H9 (cell line): ENCODE data around the gene NPAS2. TPM values are rescaled to one million over a fixed set of nuclear protein-coding genes. Genes with fewer than 3 reads are reported as not detected.

Experiments
- DNase-seq: peaks from one replicate; pipeline ENCODE4 v3.0.0-alpha.2; 2017
- H2AFZ ChIP-seq: one replicate; pipeline ENCODE4 v1.6.1; 2013; ENCODE audit warnings: mild to moderate bottlenecking, low read length, control low read depth, moderate library complexity
- H2AK5ac ChIP-seq: 2 replicates; pipeline ENCODE4 v1.6.1; 2013; ENCODE audit warnings: low read length, control low read depth, mixed read lengths; ENCODE audit not compliant: insufficient read length
- H2BK120ac ChIP-seq: one replicate; pipeline ENCODE4 v1.6.1; 2013; ENCODE audit warnings: low read depth, mild to moderate bottlenecking, low read length, control low read depth, inconsistent platforms; ENCODE audit not compliant: poor library complexity, severe bottlenecking
- H2BK12ac ChIP-seq: 2 replicates; pipeline ENCODE4 v1.6.1; 2013; ENCODE audit warnings: low read length, control low read depth, mixed read lengths, low read depth; ENCODE audit not compliant: insufficient read length
- H2BK15ac ChIP-seq: 2 replicates; pipeline ENCODE4 v1.6.1; 2013; ENCODE audit warnings: low read depth, low read length, control low read depth
- H2BK20ac ChIP-seq: one replicate; pipeline ENCODE4 v1.6.1; 2013; ENCODE audit warnings: low read depth, mild to moderate bottlenecking, low read length, control low read depth, inconsistent platforms; ENCODE audit not compliant: poor library complexity, severe bottlenecking
- H2BK5ac ChIP-seq: 2 replicates; pipeline ENCODE4 v1.6.1; 2013; ENCODE audit warnings: low read length, control low read depth, mixed read lengths; ENCODE audit not compliant: insufficient read length
- H3K14ac ChIP-seq: 2 replicates; pipeline ENCODE4 v1.6.1; 2013; ENCODE audit warnings: low read length, control low read depth; ENCODE audit not compliant: insufficient read depth
- H3K18ac ChIP-seq: 2 replicates; pipeline ENCODE4 v1.6.1; 2013; ENCODE audit warnings: low read depth, mild to moderate bottlenecking, mixed read lengths, low read length, control low read depth; ENCODE audit not compliant: insufficient read length
- H3K23ac ChIP-seq: 2 replicates; pipeline ENCODE4 v1.6.1; 2013; ENCODE audit warnings: low read length, control low read depth, mixed read lengths, low read depth; ENCODE audit not compliant: insufficient read length
- H3K23me2 ChIP-seq: 2 replicates; pipeline ENCODE4 v1.6.1; 2013; ENCODE audit warnings: low read depth, mild to moderate bottlenecking, mixed read lengths, low read length, control low read depth; ENCODE audit not compliant: insufficient read length, poor library complexity, severe bottlenecking
- H3K27ac ChIP-seq: 2 replicates; pipeline ENCODE4 v1.5.1; 2013; ENCODE audit warnings: low read length, control low read depth, mixed read lengths, low read depth; ENCODE audit not compliant: insufficient read length
- H3K27me3 ChIP-seq: 2 replicates; pipeline ENCODE4 v1.6.1; 2013; ENCODE audit warnings: low read length, control low read depth, inconsistent platforms; ENCODE audit not compliant: insufficient read depth
- H3K4ac ChIP-seq: 2 replicates; pipeline ENCODE4 v1.6.1; 2013; ENCODE audit warnings: low read depth, mild to moderate bottlenecking, control low read depth, inconsistent platforms, low read length, moderate library complexity
- H3K4me1 ChIP-seq: 2 replicates; pipeline ENCODE4 v1.6.1; 2013; ENCODE audit warnings: low read length, control low read depth, inconsistent platforms; ENCODE audit not compliant: insufficient read depth
- H3K4me2 ChIP-seq: 2 replicates; pipeline ENCODE4 v1.6.1; 2013; ENCODE audit warnings: low read length, control low read depth, mixed read lengths; ENCODE audit not compliant: insufficient read length, insufficient read depth
- H3K56ac ChIP-seq: 2 replicates; pipeline ENCODE4 v1.6.1; 2013; ENCODE audit warnings: low read depth, mild to moderate bottlenecking, mixed read lengths, low read length, control low read depth; ENCODE audit not compliant: insufficient read length
- H3K79me1 ChIP-seq: 2 replicates; pipeline ENCODE4 v1.6.1; 2013; ENCODE audit warnings: low read depth, mild to moderate bottlenecking, moderate library complexity, low read length, control low read depth, inconsistent platforms; ENCODE audit not compliant: insufficient read depth, poor library complexity, severe bottlenecking
- H3K79me2 ChIP-seq: 2 replicates; pipeline ENCODE4 v1.6.1; 2013; ENCODE audit warnings: low read length, control low read depth, inconsistent platforms; ENCODE audit not compliant: insufficient read depth
- H3K9ac ChIP-seq: 2 replicates; pipeline ENCODE4 v1.6.1; 2013; ENCODE audit warnings: low read length, control low read depth, mixed read lengths; ENCODE audit not compliant: insufficient read length; ENCODE audit errors: extremely low read depth
- H3K9me3 ChIP-seq: one replicate; pipeline ENCODE4 v1.6.1; 2013; ENCODE audit warnings: low read depth, low read length, inconsistent platforms; ENCODE audit not compliant: control insufficient read depth
- H3T11ph ChIP-seq: one replicate; pipeline ENCODE4 v1.6.1; 2013; ENCODE audit warnings: mild to moderate bottlenecking, low read length, control low read depth, inconsistent platforms
- H4K20me1 ChIP-seq: one replicate; pipeline ENCODE4 v1.6.1; 2013; ENCODE audit not compliant: control insufficient read depth, insufficient read length, insufficient read depth
- H4K5ac ChIP-seq: 2 replicates; pipeline ENCODE4 v1.6.1; 2013; ENCODE audit warnings: low read depth, mild to moderate bottlenecking, mixed read lengths, low read length, control low read depth; ENCODE audit not compliant: insufficient read length
- H4K8ac ChIP-seq: replicated peaks from 2 replicates; pipeline ENCODE4 v1.6.1; 2013; ENCODE audit warnings: low read length, control low read depth, mixed read lengths, low read depth; ENCODE audit not compliant: insufficient read length
- H4K91ac ChIP-seq: 2 replicates; pipeline ENCODE4 v1.6.1; 2013; ENCODE audit warnings: low read depth, mild to moderate bottlenecking, moderate library complexity, mixed read lengths, low read length, control low read depth; ENCODE audit not compliant: insufficient read length
- H3K27ac Mint-ChIP-seq, 3 experiments: 2 replicates in 2 of 3; 3 replicates in 1 of 3; pipeline ENCODE4 v1.8.0; 2020 to 2021; ENCODE audit warnings: mixed read lengths in 3 of 3, mild to moderate bottlenecking in 1 of 3, moderate library complexity in 1 of 3
- H3K27me3 Mint-ChIP-seq: 2 replicates; pipeline ENCODE4 v1.8.0; 2021; ENCODE audit warnings: low read depth, mild to moderate bottlenecking, moderate library complexity, mixed read lengths
- H3K36me3 Mint-ChIP-seq, 3 experiments: 2 replicates in 2 of 3; 3 replicates in 1 of 3; pipeline ENCODE4 v1.8.0; 2020 to 2021; ENCODE audit warnings: low read depth in 3 of 3, mixed read lengths in 3 of 3; ENCODE audit not compliant: insufficient read depth in 1 of 3
- H3K4me1 Mint-ChIP-seq, 2 experiments: 2 replicates each; pipeline ENCODE4 v1.8.0; 2020; ENCODE audit warnings: mixed read lengths in 2 of 2
- H3K4me3 Mint-ChIP-seq, 2 experiments: 2 replicates in 1 of 2; 3 replicates in 1 of 2; pipeline ENCODE4 v1.8.0; 2020 to 2021; ENCODE audit warnings: mild to moderate bottlenecking in 2 of 2, mixed read lengths in 2 of 2, moderate library complexity in 1 of 2
- H3K9me3 Mint-ChIP-seq, 2 experiments: 2 replicates in 1 of 2; 3 replicates in 1 of 2; pipeline ENCODE4 v1.8.0; 2020; ENCODE audit warnings: mild to moderate bottlenecking in 2 of 2, mixed read lengths in 2 of 2, moderate library complexity in 1 of 2
- CTCF ChIP-seq: fragments of 200-600 bp; sonication (generic); conservative IDR thresholded peaks from 3 replicates; pipeline ENCODE4 v1.8.0; 2021; ENCODE audit warnings: antibody characterized with exemption, mild to moderate bottlenecking
- total RNA-seq: library from RNA; stranded (reverse); gene quantifications from 2 replicates; pipeline ENCODE4 v1.2.1, GENCODE V29; 2021

The NPAS2 gene
- total RNA-seq, 1 experiment from 2014 or later: 1.3 TPM

- Histone ChIP-seq H3K9me3 (no peaks in the 10 kb centered on the region), H2BK120ac (no peak overlapping the region), H2BK5ac (no peak overlapping the region), H3T11ph (no peak overlapping the region), H2BK15ac (no peak overlapping the region), H3K23ac (no peak overlapping the region), H4K20me1 (no peaks in the 10 kb centered on the region), H2AFZ (no peak overlapping the region), H3K27me3 (no peaks in the 10 kb centered on the region), H3K56ac (no peak overlapping the region), H2BK20ac (no peak overlapping the region), H3K14ac (no peak overlapping the region), H2AK5ac (no peak overlapping the region), H3K23me2 (no peaks in the 10 kb centered on the region), H3K79me2 (no peaks in the 10 kb centered on the region), H4K8ac (no peak overlapping the region), H3K79me1 (no peaks in the 10 kb centered on the region), H3K9ac (no peak overlapping the region), H3K4me1 (no peaks in the 10 kb centered on the region), H2BK12ac (no peak overlapping the region), H3K4me2 (no peak overlapping the region), H3K27ac (no peak overlapping the region), H3K18ac (no peak overlapping the region), H3K4ac (no peak overlapping the region), H4K91ac (no peak overlapping the region), H4K5ac (no peak overlapping the region)
- Mint-ChIP-seq H3K27ac (no peak overlapping the region), H3K9me3 (no peaks in the 10 kb centered on the region), H3K36me3 (no peaks in the 10 kb centered on the region), H3K4me1 (peaks cover 0 to 8% of the 10 kb centered on the region in 2 experiments; a peak in 1 of 4 replicates), H3K27me3 (peaks cover 6% of the 10 kb centered on the region; the same call in 1 of the 2 replicates), H3K4me3 (no peak overlapping the region)
- no peak for DNase-seq
- TF ChIP-seq CTCF: no peak
These were observed 43.5 kb upstream of the NPAS2 start for GRCh38 chr2:100776445-100776844.
